ENCODE measurements around the gene ASNS.

GRCh38 chr7:97819161-97819560, 53.0 kb downstream of the ASNS start:
- TF ChIP-seq CTCF (IDR thresholded peaks at IDR 0.05 in 2 of 3, conservative IDR thresholded peaks at IDR 0.05 in 1 of 3; ENCODE audit: control insufficient read depth in 2 of 3, extremely low read depth in 1 of 3, insufficient read depth in 1 of 3, low read depth in 3 of 3, low read length in 3 of 3) (0 out of 6 replicates have a peak, but pooled peaks of 1 of the 3 experiments have one; percentile 3), RAD21 (IDR thresholded peaks at IDR 0.05; ENCODE audit: insufficient read depth, low read depth, low read length) (peak; percentile 32; the same call in 1 of the 2 replicates), CHD1 (IDR thresholded peaks at IDR 0.05; ENCODE audit: low read depth, low read length) (no peak), ETV6 (conservative IDR thresholded peaks at IDR 0.05 in 1 of 2, IDR thresholded peaks at IDR 0.05 in 1 of 2; ENCODE audit: borderline replicate concordance in 1 of 2, low read depth in 1 of 2) (no peak)

Measured in GM12878 (cell line).